Activated CD8-positive, alpha-beta T cell treated with anti-CD3 and anti-CD28 coated beads, Interleukin-2, amount 10 ng/mL, durations not matched to agents 7 days and 5 days (primary cell): ENCODE results near the gene INA. TPM values are rescaled to one million over a fixed set of nuclear protein-coding genes. Genes with fewer than 3 reads are reported as not detected.
"Not testable (repeated sequence)": the region's sequence is repeated elsewhere in the genome, so short reads cannot be mapped to it uniquely, and the experiment has no call there.

Experiments
- ATAC-seq: fragments of 150-1000 bp; cut with Tn5 transposase; one replicate; pipeline ENCODE4 v1.10.0; 2021; ENCODE audit warnings: moderate library complexity
- CTCF ChIA-PET: fragments of 350-600 bp; sonication (Branson Sonifier 250); formaldehyde crosslinking; loops from one replicate; lab custom pipeline; 2021; ENCODE audit warnings: antibody characterized with exemption; lab: Charles Lee
- POLR2A ChIA-PET: fragments of 350-600 bp; sonication (Branson Sonifier 250); formaldehyde crosslinking; loops from one replicate; lab custom pipeline; 2021; ENCODE audit warnings: antibody characterized with exemption; lab: Charles Lee
- DNase-seq: peaks from one replicate; pipeline ENCODE4 v3.0.0-alpha.2; 2020
- H3K27ac Mint-ChIP-seq: one replicate; pipeline ENCODE4 v1.8.0; 2021; ENCODE audit warnings: mild to moderate bottlenecking, mixed read lengths
- H3K27me3 Mint-ChIP-seq: one replicate; pipeline ENCODE4 v1.8.0; 2021; ENCODE audit warnings: low read depth, mixed read lengths
- H3K36me3 Mint-ChIP-seq: one replicate; pipeline ENCODE4 v1.8.0; 2021; ENCODE audit warnings: low read depth, mixed read lengths
- H3K4me1 Mint-ChIP-seq: one replicate; pipeline ENCODE4 v1.8.0; 2021; ENCODE audit warnings: low read depth, mixed read lengths
- H3K4me3 Mint-ChIP-seq: one replicate; pipeline ENCODE4 v1.8.0; 2021; ENCODE audit warnings: mild to moderate bottlenecking, mixed read lengths
- H3K9me3 Mint-ChIP-seq: one replicate; pipeline ENCODE4 v1.8.0; 2022; ENCODE audit warnings: mixed read lengths; ENCODE audit not compliant: insufficient read depth
- total RNA-seq, 2 experiments: library from RNA; stranded (reverse); gene quantifications; one replicate each; pipeline ENCODE4 v1.2.3, GENCODE V29; 2021

INA gene
- total RNA-seq = under 1 TPM in 1 of 2 experiments, not detected in 1; 0.08 TPM

DNA sequence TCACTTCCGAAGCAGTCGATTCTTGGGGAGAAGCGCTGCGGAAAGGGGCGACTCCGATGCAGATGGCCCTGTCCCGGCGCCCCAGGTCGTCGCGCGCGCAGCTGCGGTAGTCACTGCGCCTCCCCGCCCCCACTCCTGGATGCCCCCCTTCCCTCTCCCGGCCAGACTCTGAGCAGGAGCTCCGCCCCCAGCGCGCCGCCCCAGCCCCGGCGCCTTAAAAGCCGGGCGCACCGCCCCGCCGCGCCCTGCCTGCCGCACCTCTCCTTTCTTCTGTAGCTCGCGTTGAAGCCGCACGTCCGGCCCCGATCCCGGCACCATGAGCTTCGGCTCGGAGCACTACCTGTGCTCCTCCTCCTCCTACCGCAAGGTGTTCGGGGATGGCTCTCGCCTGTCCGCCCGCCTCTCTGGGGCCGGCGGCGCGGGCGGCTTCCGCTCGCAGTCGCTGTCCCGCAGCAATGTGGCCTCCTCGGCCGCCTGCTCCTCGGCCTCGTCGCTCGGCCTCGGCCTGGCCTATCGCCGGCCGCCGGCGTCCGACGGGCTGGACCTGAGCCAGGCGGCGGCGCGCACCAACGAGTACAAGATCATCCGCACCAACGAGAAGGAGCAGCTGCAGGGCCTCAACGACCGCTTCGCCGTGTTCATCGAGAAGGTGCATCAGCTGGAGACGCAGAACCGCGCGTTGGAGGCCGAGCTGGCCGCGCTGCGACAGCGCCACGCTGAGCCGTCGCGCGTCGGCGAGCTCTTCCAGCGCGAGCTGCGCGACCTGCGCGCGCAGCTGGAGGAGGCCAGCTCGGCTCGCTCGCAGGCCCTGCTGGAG, at the start of gene INA:
INA (plus strand) TSS at position 243 of the 817 bp plus-strand sequence; CDS start at position 317, 74 bp downstream.
- DNase-seq = peak; percentile 30
- H3K27ac Mint-ChIP-seq = no peak within 1 kb of the TSS
- CTCF ChIA-PET = interaction anchor here (1.0 to 1.4 kb wide), 4 partner anchors 13 to 360 kb away, joined by 3 to 4 read pairs (median 4); partner anchors contain the start of gene CNNM2
- H3K4me1 Mint-ChIP-seq = peaks cover 19% of the 10 kb centered on the region
- peaks cover 57% of the 10 kb centered on the region for H3K27me3 Mint-ChIP-seq
- POLR2A ChIA-PET = no interaction called here
- H3K36me3 Mint-ChIP-seq = peaks cover 2% of the 10 kb centered on the region
- peak within 1 kb of the TSS; percentile 53 for H3K4me3 Mint-ChIP-seq
- ATAC-seq = peak; percentile 66
- no peaks in the 10 kb centered on the region for H3K9me3 Mint-ChIP-seq

DNA sequence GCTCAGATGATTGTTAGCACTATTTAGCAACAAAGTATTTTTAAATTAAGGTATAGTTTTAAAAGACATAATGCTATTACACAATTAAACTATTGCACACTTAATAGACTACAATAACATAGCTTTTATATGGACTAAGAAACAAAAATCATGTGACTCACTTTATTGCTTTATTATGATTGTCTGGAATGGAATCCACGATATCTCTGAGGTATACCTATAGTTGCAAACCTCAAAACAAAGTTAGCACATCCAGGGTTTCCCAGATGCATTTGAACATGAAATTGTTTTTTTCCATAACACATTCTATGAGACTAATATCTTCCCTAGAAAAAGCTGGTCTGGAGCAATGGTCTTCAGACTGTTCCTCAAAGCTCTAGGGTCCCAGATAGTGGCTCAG, 49.5 kb upstream of the INA start:
- no peak overlapping the region for H3K4me3 Mint-ChIP-seq
- ATAC-seq (no peak), DNase-seq (no peak)
- H3K36me3 Mint-ChIP-seq = no peaks in the 10 kb centered on the region
- no peaks in the 10 kb centered on the region for H3K27me3 Mint-ChIP-seq
- ChIA-PET CTCF (interaction anchor here (2.4 kb wide), 1 partner anchor 17 kb away, joined by 8 read pairs; no protein-coding TSS in a partner anchor), POLR2A (no interaction called here)
- peaks cover 10% of the 10 kb centered on the region for H3K9me3 Mint-ChIP-seq
- no peaks in the 10 kb centered on the region for H3K4me1 Mint-ChIP-seq
- no peak overlapping the region for H3K27ac Mint-ChIP-seq

DNA sequence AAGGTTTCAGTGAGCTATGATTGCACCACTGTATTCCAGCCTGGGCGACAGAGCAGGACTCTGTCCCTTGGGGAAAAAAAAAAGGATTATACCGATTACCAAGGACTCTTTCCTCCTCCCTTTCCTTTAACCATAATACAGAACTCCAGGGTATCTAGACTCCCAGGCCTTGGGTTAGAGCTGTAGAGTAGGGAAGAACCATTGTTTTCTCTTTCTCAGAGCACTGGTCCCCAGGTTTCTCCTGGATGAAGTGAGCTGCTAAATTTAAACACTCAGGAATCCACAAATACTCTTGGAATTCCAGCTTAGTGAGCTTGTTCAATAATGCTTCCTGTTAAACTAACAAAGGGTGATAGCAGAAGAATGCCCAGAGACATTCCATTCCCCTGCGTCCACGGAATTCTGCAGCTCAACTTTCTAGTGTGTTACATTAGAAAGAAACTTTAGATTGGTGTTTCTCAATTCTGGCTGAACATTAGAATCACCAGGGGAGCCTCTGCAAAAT, 45.8 kb upstream of the INA start:
- ChIA-PET POLR2A (interaction anchor here (0.6 kb wide), 1 partner anchor 39 kb away, joined by 10 read pairs; no protein-coding TSS in a partner anchor), CTCF (interaction anchor here (0.7 to 1.6 kb wide), 2 partner anchors 13 to 84 kb away, joined by 3 to 5 read pairs; no protein-coding TSS in a partner anchor)
- ATAC-seq (no peak), DNase-seq (no peak)
- Mint-ChIP-seq H3K27ac (no peak overlapping the region), H3K36me3 (no peaks in the 10 kb centered on the region), H3K4me3 (no peak overlapping the region), H3K4me1 (no peaks in the 10 kb centered on the region), H3K27me3 (peaks cover 2% of the 10 kb centered on the region), H3K9me3 (no peaks in the 10 kb centered on the region)

DNA sequence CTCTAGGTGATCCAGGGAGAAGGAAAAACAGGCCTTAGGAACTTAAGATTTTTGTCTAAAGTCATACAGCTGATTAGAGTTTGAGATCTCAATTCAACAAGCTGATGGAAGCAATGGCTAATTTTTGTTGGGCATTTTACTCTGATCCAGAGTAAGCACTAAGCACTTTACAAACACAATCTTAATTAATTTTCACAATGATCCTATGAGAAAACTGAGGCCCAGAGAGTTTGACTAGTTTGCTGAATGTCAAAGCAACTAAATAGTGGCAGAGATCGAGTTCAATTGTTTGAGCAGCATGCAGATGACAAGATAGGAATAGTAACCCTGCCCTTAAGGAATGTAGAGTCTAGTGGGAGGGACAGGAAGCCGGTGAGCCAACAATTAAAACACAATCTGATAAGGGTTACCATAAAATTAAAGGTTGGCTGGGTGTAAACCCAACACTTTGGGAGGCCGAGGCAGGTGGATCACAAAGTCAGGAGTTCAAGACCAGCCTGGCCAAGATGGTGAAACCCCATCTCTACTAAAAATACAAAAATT, 44.7 kb upstream of the INA start:
- Mint-ChIP-seq H3K4me1 (no peaks in the 10 kb centered on the region), H3K4me3 (no peak overlapping the region), H3K36me3 (no peaks in the 10 kb centered on the region), H3K9me3 (no peaks in the 10 kb centered on the region), H3K27me3 (peaks cover 2% of the 10 kb centered on the region), H3K27ac (no peak overlapping the region)
- DNase-seq (no peak), ATAC-seq (no peak)
- ChIA-PET POLR2A (no interaction called here), CTCF (interaction anchor here (1.6 kb wide), 1 partner anchor 12 kb away, joined by 5 read pairs; no protein-coding TSS in a partner anchor)

DNA sequence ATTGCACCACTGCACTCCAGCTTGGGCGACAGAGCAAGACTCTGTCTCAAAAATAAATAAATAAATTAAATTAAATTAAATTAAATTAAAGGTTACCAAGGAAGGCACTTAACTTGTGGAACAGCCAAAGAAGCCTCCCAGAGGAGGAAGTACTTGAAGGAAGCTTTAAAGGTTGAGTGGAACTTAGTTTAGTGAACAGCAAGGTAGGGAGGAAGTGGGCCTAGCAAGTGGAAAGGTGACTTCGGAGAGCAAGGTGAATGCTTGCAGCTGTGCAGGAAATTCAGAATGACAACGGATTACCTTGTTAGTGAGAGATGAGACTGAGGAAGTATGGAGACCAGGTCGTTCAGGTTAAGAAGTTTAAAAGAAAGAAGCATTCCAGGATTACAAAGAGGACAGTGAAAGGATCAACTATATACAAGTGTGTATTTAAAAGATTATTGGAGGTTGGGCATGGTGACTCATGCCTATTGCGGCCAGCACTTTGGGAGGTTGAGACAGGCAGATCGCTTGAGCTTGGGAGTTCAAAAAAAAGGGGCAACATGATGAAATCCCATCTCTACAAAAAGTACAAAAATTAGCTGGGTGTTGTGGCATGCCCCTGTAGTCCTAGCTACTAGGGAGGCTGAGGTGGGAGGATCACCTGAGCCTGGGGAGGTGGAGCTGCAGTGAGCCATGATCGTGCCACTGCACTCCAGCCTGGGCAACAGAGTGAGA, 44.0 kb upstream of the INA start:
- DNase-seq = no peak
- Mint-ChIP-seq H3K36me3 (no peaks in the 10 kb centered on the region), H3K9me3 (no peaks in the 10 kb centered on the region), H3K27me3 (peaks cover 2% of the 10 kb centered on the region), H3K4me3 (no peak overlapping the region), H3K27ac (no peak overlapping the region), H3K4me1 (no peaks in the 10 kb centered on the region)
- no peak for ATAC-seq
- CTCF ChIA-PET = no interaction called here
- POLR2A ChIA-PET = no interaction called here

DNA sequence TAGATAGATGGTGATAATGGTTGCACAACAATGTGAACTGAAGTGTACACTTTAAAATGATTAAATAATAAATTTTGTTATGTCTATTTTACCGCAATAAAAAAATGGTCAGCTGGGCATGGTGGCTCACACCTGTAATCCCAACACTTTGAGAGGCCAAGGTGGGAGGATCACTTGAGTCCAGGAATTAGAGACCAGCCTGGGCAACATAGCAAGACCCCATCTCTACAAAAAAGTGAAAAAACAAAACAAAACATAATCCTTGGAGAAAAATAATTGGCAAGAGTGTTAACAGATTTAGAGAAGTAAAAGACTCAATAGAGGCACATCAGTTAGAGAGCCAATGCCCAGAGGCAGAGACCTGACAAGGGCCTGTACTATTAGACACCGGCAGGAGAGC, 41.2 kb upstream of the INA start:
- DNase-seq (no peak), ATAC-seq (no peak)
- Mint-ChIP-seq H3K27ac (no peak overlapping the region), H3K9me3 (no peaks in the 10 kb centered on the region), H3K4me3 (no peak overlapping the region), H3K27me3 (peaks cover 2% of the 10 kb centered on the region), H3K36me3 (no peaks in the 10 kb centered on the region), H3K4me1 (peaks cover 7% of the 10 kb centered on the region)
- ChIA-PET POLR2A (no interaction called here), CTCF (interaction anchor here (1.5 kb wide), 1 partner anchor 9 kb away, joined by 4 read pairs; no protein-coding TSS in a partner anchor)

DNA sequence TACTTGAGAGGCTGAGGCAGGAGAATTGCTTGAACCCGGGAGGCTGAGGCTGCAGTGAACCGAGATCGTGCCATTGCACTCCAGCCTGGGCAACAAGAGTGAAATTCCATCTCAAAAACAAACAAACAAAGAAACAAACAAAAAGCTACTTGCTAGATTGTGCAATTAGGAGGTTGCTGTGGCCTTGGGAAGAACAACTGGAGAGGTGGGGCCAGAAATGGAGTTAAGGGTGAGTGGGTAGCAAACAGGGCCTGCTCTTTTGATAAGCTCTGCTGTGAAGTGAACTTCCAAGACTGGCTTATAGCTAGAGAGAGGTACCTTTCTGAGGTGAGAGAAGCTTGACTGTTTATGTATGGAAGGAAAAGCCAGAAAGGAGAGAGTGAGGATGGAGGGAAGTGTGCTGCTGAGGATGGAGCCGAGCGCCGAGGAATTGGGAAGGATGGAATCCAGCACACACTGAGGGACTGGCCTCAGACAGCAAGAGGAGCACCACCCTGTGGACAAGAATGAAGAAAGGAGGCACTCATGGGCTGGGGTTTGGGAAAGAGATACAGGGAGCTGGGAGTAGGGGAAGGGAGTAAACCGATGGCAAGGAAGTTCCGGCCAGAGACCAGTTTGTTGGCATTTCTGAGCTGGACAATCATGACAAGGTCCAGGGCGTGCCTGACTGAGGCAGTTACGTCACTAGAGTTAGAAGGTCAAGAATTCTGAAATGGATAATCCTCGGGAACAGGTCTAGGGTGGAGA, 38.3 kb upstream of the INA start:
- Mint-ChIP-seq H3K4me1 (peaks cover 14% of the 10 kb centered on the region), H3K4me3 (no peak overlapping the region), H3K27me3 (no peaks in the 10 kb centered on the region), H3K27ac (no peak overlapping the region), H3K36me3 (no peaks in the 10 kb centered on the region), H3K9me3 (no peaks in the 10 kb centered on the region)
- DNase-seq (no peak), ATAC-seq (no peak)
- ChIA-PET CTCF (interaction anchor here (1.5 to 2.2 kb wide), 3 partner anchors 47 to 336 kb away, joined by 3 to 6 read pairs (median 4); partner anchors contain the start of gene CNNM2), POLR2A (interaction anchor here (0.6 to 1.5 kb wide), 3 partner anchors 34 to 51 kb away, joined by 3 to 6 read pairs (median 3); partner anchors contain the start of gene NT5C2)

DNA sequence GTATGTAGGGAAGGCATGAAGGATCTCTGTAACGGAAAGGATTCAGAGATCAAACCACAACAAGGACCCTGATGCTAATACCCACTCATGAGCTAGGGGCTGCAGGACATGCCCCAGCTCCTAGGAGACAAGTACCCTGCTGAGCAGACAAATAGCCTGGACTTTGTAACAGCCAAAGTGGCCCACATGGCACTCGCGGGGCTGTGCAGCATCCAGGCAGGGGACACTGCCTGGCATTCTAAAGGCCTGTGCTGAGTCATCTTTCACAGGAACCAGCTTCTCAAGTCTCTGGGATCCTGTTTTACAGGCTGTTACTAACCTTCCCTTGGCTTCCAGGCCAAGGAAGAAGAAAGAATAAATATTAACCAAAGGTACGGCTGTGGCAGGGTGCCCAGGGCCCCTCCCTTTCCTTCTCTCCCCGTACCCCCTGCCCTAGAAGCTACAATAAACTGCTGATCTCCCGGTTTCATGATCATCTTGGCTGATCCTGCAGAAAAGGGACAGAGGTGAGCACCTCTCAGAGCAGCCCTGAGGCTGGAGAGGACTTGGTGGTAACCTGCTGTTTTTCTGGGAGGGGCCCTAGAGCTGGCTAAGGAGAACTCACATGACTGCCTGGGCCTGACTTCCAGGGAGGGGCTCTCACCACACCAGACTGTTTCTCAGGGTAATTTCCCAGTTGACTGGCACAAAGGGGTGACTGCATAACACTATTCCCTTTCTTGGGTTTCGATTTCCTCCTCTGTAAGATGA, 35.5 kb upstream of the INA start:
- no peaks in the 10 kb centered on the region for H3K36me3 Mint-ChIP-seq
- H3K27me3 Mint-ChIP-seq = no peaks in the 10 kb centered on the region
- H3K4me1 Mint-ChIP-seq = peaks cover 19% of the 10 kb centered on the region
- no peak for DNase-seq
- no peak overlapping the region for H3K27ac Mint-ChIP-seq
- H3K9me3 Mint-ChIP-seq = no peaks in the 10 kb centered on the region
- CTCF ChIA-PET = interaction anchor here (1.3 to 1.9 kb wide), 2 partner anchors 128 to 324 kb away, joined by 3 to 12 read pairs; partner anchors contain the start of gene CNNM2
- POLR2A ChIA-PET = interaction anchor here (1.3 kb wide), 1 partner anchor 49 kb away, joined by 3 read pairs; no protein-coding TSS in a partner anchor
- ATAC-seq = no peak
- H3K4me3 Mint-ChIP-seq = no peak overlapping the region

DNA sequence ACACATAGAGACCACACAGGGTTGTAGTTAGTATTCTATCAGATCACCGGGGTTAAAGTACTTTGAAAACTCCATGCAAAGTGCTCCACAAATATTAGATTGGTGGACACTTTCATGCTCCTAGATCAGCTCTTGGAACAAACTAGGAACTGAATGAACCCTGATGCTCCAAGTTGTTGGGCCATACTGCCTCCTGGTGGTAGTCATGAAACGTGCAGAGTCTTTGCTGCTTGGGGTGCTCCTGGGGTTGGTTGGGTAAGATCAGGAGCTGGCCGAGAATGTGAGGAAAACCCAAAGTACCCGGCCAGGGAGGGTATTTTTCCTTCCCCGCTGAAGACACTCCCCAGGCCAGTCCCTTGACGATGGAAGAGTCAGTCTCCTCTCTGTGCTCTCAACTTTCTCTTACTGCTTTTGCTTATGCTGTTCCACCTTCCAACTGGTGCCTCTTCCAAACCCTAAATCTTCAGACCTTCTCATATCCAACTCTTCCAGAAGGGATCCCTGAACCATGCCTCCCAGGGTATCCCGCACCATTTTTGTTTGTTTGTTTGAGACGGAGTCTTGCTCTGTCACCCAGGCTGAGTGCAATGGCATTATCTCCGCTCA, 32.2 kb upstream of the INA start:
- peaks cover 6% of the 10 kb centered on the region for H3K27me3 Mint-ChIP-seq
- no peaks in the 10 kb centered on the region for H3K9me3 Mint-ChIP-seq
- ChIA-PET POLR2A (interaction anchor here (1.4 kb wide), 1 partner anchor 327 kb away, joined by 9 read pairs; the partner anchor contains the start of gene CNNM2), CTCF (interaction anchor here (0.5 to 4.5 kb wide), 40 partner anchors 10 to 718 kb away, joined by 3 to 46 read pairs (median 4); partner anchors contain the start of genes CNNM2, INA and NT5C2)
- no peaks in the 10 kb centered on the region for H3K36me3 Mint-ChIP-seq
- ATAC-seq (peak; percentile 80), DNase-seq (peak; percentile 73)
- H3K27ac Mint-ChIP-seq = no peak overlapping the region
- H3K4me1 Mint-ChIP-seq = peaks cover 19% of the 10 kb centered on the region
- no peak overlapping the region for H3K4me3 Mint-ChIP-seq

DNA sequence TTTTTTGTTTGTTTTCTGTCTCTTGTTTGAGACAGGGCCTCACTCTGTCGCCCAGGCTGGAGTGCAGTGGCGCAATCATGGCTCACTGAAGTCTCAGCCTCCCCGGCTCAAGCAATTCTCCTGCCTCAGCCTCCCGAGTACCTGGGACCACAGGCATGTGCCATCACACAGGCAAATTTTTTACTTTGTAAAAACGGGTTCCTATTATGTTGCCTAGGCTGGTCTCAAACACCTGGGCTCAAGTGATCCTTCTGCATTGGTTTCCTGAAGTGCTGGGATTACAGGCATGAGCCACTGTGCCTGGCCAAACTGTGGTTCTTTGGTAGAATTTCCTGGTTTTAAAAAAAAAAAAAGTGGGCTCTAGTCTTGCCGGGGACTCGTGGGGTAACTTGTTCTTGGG, 31.4 kb upstream of the INA start, which contains the start of gene RPEL1:
RPEL1 (plus strand) TSS at position 301 of the 400 bp plus-strand sequence. CDS start 110 bp downstream, outside the sequence.
- DNase-seq, H3K27ac Mint-ChIP-seq, ATAC-seq, H3K4me3 Mint-ChIP-seq, H3K36me3 Mint-ChIP-seq, POLR2A ChIA-PET, H3K9me3 Mint-ChIP-seq, H3K27me3 Mint-ChIP-seq: not testable (repeated sequence)
- peaks cover 13% of the 10 kb centered on the region for H3K4me1 Mint-ChIP-seq
- CTCF ChIA-PET = interaction anchor here (1.4 to 4.5 kb wide), 5 partner anchors 142 to 328 kb away, joined by 7 to 46 read pairs (median 10); partner anchors contain the start of gene CNNM2
